HepG2 (cell line): ENCODE results near the gene TBC1D30. TPM values are rescaled to one million over a fixed set of nuclear protein-coding genes. Genes with fewer than 3 reads are reported as not detected.

Experiments used
- ATAC-seq: fragments of 200-7000 bp; cut with Tn5 transposase; 3 replicates; pipeline ENCODE4 v1.9.1; 2020; ENCODE audit warnings: mild to moderate bottlenecking, moderate library complexity
- BruUV-seq: library from RNA; stranded (reverse); fragments of 400-500 nt; replicated peaks from 2 replicates; lab custom pipeline; 2021; lab: Mats Ljungman, UMichigan
- CTCF ChIA-PET: fragments of 300-600 bp; formaldehyde crosslinking; extraction: SDS; loops from one replicate; lab custom pipeline; 2021; ENCODE audit warnings: low total read pairs, inconsistent platforms, low intra/inter-chr PET ratio; lab: Yijun Ruan, JAX
- POLR2A ChIA-PET: fragments of 350-600 bp; sonication (Branson Sonifier 250); formaldehyde crosslinking; loops from one replicate; lab custom pipeline; 2020; ENCODE audit warnings: antibody characterized with exemption, inconsistent platforms; lab: Yijun Ruan, JAX
- DNase-seq: peaks from one replicate; pipeline ENCODE4 v3.0.0-alpha.2; 2015; ENCODE audit warnings: low spot score
- FAIRE-seq: peaks from 3 replicates; lab custom pipeline; 2011; peaks lifted over from hg19 to GRCh38; lab: Jason Lieb, UNC
- H2AFZ ChIP-seq: one replicate; pipeline ENCODE4 v1.6.1; 2011; ENCODE audit warnings: low read length, inconsistent platforms
- H3K27ac ChIP-seq: fragments of 300-600 bp; 3 replicates; pipeline ENCODE4 v1.8.0; 2011; ENCODE audit warnings: mixed run types, mild to moderate bottlenecking, mixed read lengths, low read length, inconsistent platforms; ENCODE audit not compliant: insufficient read depth; ENCODE audit errors: extremely low read length
- H3K27me3 ChIP-seq, 2 experiments: fragments of 200-600 bp in 1 of 2; 2 replicates in 1 of 2; 3 replicates in 1 of 2; pipeline versions ENCODE4 v1.6.0 to v1.8.0; 2011; ENCODE audit warnings: low read length in 2 of 2, mild to moderate bottlenecking in 2 of 2, moderate library complexity in 2 of 2, inconsistent platforms in 1 of 2; ENCODE audit not compliant: insufficient read depth in 2 of 2, control insufficient read depth in 1 of 2
- H3K36me3 ChIP-seq, 2 experiments: fragments of 200-600 bp in 1 of 2; replicated peaks in 1 of 2; 2 replicates in 1 of 2; 3 replicates in 1 of 2; pipeline versions ENCODE4 v1.5.1 to v1.8.0; 2011; ENCODE audit warnings: low read length in 2 of 2, inconsistent platforms in 1 of 2; ENCODE audit not compliant: insufficient read depth in 2 of 2, control insufficient read depth in 1 of 2
- H3K4me1 ChIP-seq: 2 replicates; pipeline ENCODE4 v1.5.1; 2012; ENCODE audit warnings: low read length, inconsistent platforms; ENCODE audit not compliant: insufficient read depth
- H3K4me2 ChIP-seq: 2 replicates; pipeline ENCODE4 v1.6.0; 2011; ENCODE audit warnings: low read depth, low read length, inconsistent platforms
- H3K4me3 ChIP-seq, 3 experiments: fragments of 200-600 bp in 1 of 3; sonication (generic), shearing (Covaris generic) in 1 of 3; replicated peaks in 1 of 3; 2 replicates each; pipeline ENCODE4 v1.5.1; 2011 to 2016; ENCODE audit warnings: low read length in 3 of 3, inconsistent platforms in 2 of 3, low read depth in 2 of 3, mild to moderate bottlenecking in 2 of 3, control low read depth in 1 of 3, mixed read lengths in 1 of 3; ENCODE audit not compliant: insufficient read depth in 1 of 3
- H3K79me2 ChIP-seq: one replicate; pipeline ENCODE4 v1.6.1; 2011; ENCODE audit warnings: low read length, inconsistent platforms; ENCODE audit not compliant: insufficient read depth
- H3K9ac ChIP-seq: 2 replicates; pipeline ENCODE4 v1.6.0; 2011; ENCODE audit warnings: mild to moderate bottlenecking, low read depth, low read length, inconsistent platforms; ENCODE audit not compliant: insufficient read depth
- H3K9me3 ChIP-seq: 2 replicates; pipeline ENCODE4 v1.5.1; 2012; ENCODE audit warnings: mild to moderate bottlenecking, low read length
- H4K20me1 ChIP-seq: 2 replicates; pipeline ENCODE4 v1.6.0; 2011; ENCODE audit warnings: inconsistent platforms, mild to moderate bottlenecking, low read length, moderate library complexity; ENCODE audit not compliant: insufficient read depth
- GTF3A ChIP-seq: sonication (generic); formaldehyde crosslinking; conservative IDR thresholded peaks from 2 replicates; pipeline ENCODE4 v1.4.0; 2020; ENCODE audit warnings: mild to moderate bottlenecking, missing genetic modification reagents
- NAIF1 ChIP-seq: sonication (generic); formaldehyde crosslinking; IDR thresholded peaks from 2 replicates; pipeline ENCODE4 v1.5.0; 2020; ENCODE audit warnings: mild to moderate bottlenecking, missing genetic modification reagents, borderline replicate concordance
- RXRA ChIP-seq: sonication (generic); formaldehyde crosslinking; IDR thresholded peaks from 2 replicates; pipeline ENCODE4 v1.5.1; 2020; ENCODE audit warnings: missing genetic modification reagents
- SIN3A ChIP-seq: IDR thresholded peaks from 2 replicates; pipeline ENCODE4 v1.6.1; 2011; ENCODE audit warnings: low read depth, mild to moderate bottlenecking, control low read depth, low read length, borderline replicate concordance
- SNRNP70 ChIP-seq: fragments of 200-400 bp; formaldehyde crosslinking; IDR thresholded peaks from 2 replicates; pipeline ENCODE4 v1.6.1; 2017; ENCODE audit warnings: mild to moderate bottlenecking, low read depth, low read length, moderate library complexity
- ZFX ChIP-seq: sonication (generic); formaldehyde crosslinking; IDR thresholded peaks from 2 replicates; pipeline ENCODE4 v1.4.0; 2020; ENCODE audit warnings: mild to moderate bottlenecking, low read depth, missing genetic modification reagents, moderate library complexity
- ZNF496 ChIP-seq: sonication (generic); formaldehyde crosslinking; IDR thresholded peaks from 2 replicates; pipeline ENCODE4 v1.8.1; 2023; ENCODE audit warnings: mild to moderate bottlenecking, moderate library complexity, missing genetic modification reagents; ENCODE audit not compliant: insufficient replicate concordance
- ZNF577 ChIP-seq: sonication (generic); formaldehyde crosslinking; IDR thresholded peaks from 2 replicates; pipeline ENCODE4 v1.4.0; 2020; ENCODE audit warnings: mild to moderate bottlenecking, low read depth, missing genetic modification reagents, borderline replicate concordance
- WGBS: methylation state at CpG from one replicate; pipeline ENCODE4 v1.1.6; 2017; ENCODE audit warnings: low lambda C conversion rate; 5-methylcytosine and 5-hydroxymethylcytosine counted together
- in situ Hi-C: cut with HindIII; loops from 2 replicates; pipeline ENCODE4 v1.10.0; 2017; ENCODE audit warnings: low pct_unique_long_range_greater_than_20kb; ENCODE audit not compliant: extremely low pct_ligation_motif_present
- intact Hi-C: fragments of 100-400 bp; cut with micrococcal nuclease; formaldehyde crosslinking; loops from one replicate; pipeline ENCODE4 v1.10.0; 2022; ENCODE audit not compliant: unreplicated experiment
- polyA plus RNA-seq, 8 experiments: library from polyadenylated mRNA; depleted of rRNA in 3 of 8; stranded (reverse) in 7 of 8; unstranded in 1 of 8; fragments of >200 nt; fragmentation: Illumina TruSeq in 4 of 8; extraction: Trizol in 4 of 8; gene quantifications; 2 replicates each; pipeline versions ENCODE4 v1.2.1 to v1.2.3, GENCODE V29; 2011 to 2016; ENCODE audit warnings: low read depth in 4 of 8, missing spikeins in 1 of 8, mixed read lengths in 1 of 8; ENCODE audit not compliant: insufficient read depth in 1 of 8
- total RNA-seq, 5 experiments: library from RNA; depleted of rRNA; stranded (reverse); fragments of >200 nt; fragmentation: Illumina TruSeq; extraction: Trizol; gene quantifications; 2 replicates each; pipeline ENCODE4 v1.2.3, GENCODE V29; 2016; ENCODE audit warnings: low read depth in 1 of 5
- TF ChIP-seq, protein P1 (sequence below): sonication (generic); formaldehyde crosslinking; IDR thresholded peaks from 2 replicates; pipeline ENCODE4 v1.5.0; 2020; ENCODE audit warnings: mild to moderate bottlenecking, missing genetic modification reagents, borderline replicate concordance

The TBC1D30 gene
- total and polyA plus RNA-seq, 2 of the 13 experiments (the other 11 are each of a cell fraction or from before 2014, with no cell fraction given) = 0.42 to 0.67 TPM

DNA sequence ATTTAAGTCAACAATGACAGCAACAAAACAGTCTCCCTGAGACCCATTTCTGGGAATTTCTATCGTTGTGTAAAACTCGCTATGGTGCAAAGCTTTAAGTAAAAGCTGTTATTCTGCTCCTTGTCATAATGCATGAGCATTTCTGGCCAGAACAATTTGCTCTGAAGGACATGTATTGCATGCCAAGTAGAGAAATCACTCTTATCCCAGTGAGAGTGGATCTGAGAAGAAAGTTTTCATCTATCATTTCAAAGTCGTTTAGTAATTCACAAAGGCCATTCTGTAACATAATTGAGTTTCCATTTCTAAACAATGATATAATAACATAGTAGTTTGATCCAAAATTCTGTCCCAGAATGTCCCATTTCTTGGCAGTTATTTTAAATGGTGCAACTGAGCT lies 86.6 kb downstream of the TBC1D30 start:
- POLR2A ChIA-PET = no interaction called here
- no peak for FAIRE-seq
- no peak for DNase-seq

DNA sequence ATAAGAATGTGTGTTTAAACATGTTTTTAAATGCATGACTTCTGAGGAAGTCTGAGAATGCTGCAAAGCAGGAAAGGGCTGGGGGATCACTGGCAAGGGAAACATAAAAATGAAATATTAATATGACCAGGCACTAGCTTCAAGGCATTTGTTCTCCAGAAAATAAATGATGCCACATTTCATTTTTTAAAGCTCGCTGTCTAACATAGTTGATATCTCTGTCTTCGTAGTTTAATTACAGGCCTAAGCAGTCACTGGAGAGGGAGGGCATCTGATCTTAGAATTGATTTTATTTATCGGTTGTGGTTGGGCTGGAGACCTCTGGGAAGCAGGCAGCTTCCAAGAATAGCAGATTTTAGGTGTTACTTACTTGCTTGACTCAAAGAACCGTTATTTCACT lies 87.5 kb downstream of the TBC1D30 start:
- no peaks in the 10 kb centered on the region for H3K4me1 ChIP-seq
- CTCF ChIA-PET = no interaction called here
- 24% methylated on average over 4 of the region's 4 CpGs for WGBS
- in situ Hi-C loops (no loop called here), intact Hi-C loops (no loop called here)
- no peak overlapping the region for H3K27ac ChIP-seq
- H3K4me2 ChIP-seq = no peak overlapping the region
- POLR2A ChIA-PET = no interaction called here
- H3K36me3 ChIP-seq = no peaks in the 10 kb centered on the region
- H3K79me2 ChIP-seq = no peaks in the 10 kb centered on the region
- ATAC-seq (no peak), FAIRE-seq (no peak), DNase-seq (no peak)
- no peaks in the 10 kb centered on the region; a peak in 1 of 5 replicates for H3K27me3 ChIP-seq
- H2AFZ ChIP-seq = no peak overlapping the region
- H3K9ac ChIP-seq = no peak overlapping the region
- H4K20me1 ChIP-seq = no peaks in the 10 kb centered on the region
- H3K9me3 ChIP-seq = no peaks in the 10 kb centered on the region
- no TSS peak for BruUV-seq
- H3K4me3 ChIP-seq = no peak overlapping the region
- TF ChIP-seq ZNF577 (CRISPR knock-in tag) = no peak
- TF ChIP-seq, protein P1, sequence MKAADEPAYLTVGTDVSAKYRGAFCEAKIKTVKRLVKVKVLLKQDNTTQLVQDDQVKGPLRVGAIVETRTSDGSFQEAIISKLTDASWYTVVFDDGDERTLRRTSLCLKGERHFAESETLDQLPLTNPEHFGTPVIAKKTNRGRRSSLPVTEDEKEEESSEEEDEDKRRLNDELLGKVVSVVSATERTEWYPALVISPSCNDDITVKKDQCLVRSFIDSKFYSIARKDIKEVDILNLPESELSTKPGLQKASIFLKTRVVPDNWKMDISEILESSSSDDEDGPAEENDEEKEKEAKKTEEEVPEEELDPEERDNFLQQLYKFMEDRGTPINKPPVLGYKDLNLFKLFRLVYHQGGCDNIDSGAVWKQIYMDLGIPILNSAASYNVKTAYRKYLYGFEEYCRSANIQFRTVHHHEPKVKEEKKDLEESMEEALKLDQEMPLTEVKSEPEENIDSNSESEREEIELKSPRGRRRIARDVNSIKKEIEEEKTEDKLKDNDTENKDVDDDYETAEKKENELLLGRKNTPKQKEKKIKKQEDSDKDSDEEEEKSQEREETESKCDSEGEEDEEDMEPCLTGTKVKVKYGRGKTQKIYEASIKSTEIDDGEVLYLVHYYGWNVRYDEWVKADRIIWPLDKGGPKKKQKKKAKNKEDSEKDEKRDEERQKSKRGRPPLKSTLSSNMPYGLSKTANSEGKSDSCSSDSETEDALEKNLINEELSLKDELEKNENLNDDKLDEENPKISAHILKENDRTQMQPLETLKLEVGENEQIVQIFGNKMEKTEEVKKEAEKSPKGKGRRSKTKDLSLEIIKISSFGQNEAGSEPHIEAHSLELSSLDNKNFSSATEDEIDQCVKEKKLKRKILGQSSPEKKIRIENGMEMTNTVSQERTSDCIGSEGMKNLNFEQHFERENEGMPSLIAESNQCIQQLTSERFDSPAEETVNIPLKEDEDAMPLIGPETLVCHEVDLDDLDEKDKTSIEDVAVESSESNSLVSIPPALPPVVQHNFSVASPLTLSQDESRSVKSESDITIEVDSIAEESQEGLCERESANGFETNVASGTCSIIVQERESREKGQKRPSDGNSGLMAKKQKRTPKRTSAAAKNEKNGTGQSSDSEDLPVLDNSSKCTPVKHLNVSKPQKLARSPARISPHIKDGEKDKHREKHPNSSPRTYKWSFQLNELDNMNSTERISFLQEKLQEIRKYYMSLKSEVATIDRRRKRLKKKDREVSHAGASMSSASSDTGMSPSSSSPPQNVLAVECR (CRISPR knock-in tag) = no peak
- no peak for TF ChIP-seq SNRNP70
- no peak for TF ChIP-seq RXRA (CRISPR knock-in tag)
- TF ChIP-seq SIN3A = no peak
- TF ChIP-seq GTF3A (CRISPR knock-in tag) = no peak
- no peak for TF ChIP-seq ZFX

More for the DNA sequence above, 86.6 kb downstream of the TBC1D30 start:
- CTCF ChIA-PET = no interaction called here
- TF ChIP-seq NAIF1 = no peak
- no peak for TF ChIP-seq ZNF496 (CRISPR knock-in tag)
- Histone ChIP-seq H3K79me2 (no peaks in the 10 kb centered on the region), H3K9me3 (no peaks in the 10 kb centered on the region), H3K27ac (no peak overlapping the region), H3K4me3 (no peak overlapping the region), H2AFZ (no peak overlapping the region), H3K9ac (no peak overlapping the region), H3K4me2 (no peak overlapping the region), H3K4me1 (no peaks in the 10 kb centered on the region), H3K27me3 (no peaks in the 10 kb centered on the region; a peak in 1 of 5 replicates), H3K36me3 (no peaks in the 10 kb centered on the region), H4K20me1 (no peaks in the 10 kb centered on the region)
- in situ Hi-C loops (no loop called here), intact Hi-C loops (no loop called here)
- no peak for ATAC-seq
- 26% methylated on average over 3 of the region's 3 CpGs for WGBS
- no TSS peak for BruUV-seq
